Neuronal stem cell (in vitro differentiated cells): ENCODE results near the gene EFR3B.

Source experiments
- DNase-seq: peaks from one replicate; pipeline ENCODE4 v3.0.0-alpha.2; 2013; ENCODE audit warnings: low spot score
- H2AFZ ChIP-seq: one replicate; pipeline ENCODE4 v1.6.1; 2013; ENCODE audit warnings: mild to moderate bottlenecking, low read length, inconsistent platforms
- H2AK5ac ChIP-seq: 2 replicates; pipeline ENCODE4 v1.6.1; 2013; ENCODE audit warnings: low read depth, mild to moderate bottlenecking, inconsistent platforms, low read length, moderate library complexity, mixed read lengths
- H2BK120ac ChIP-seq: 2 replicates; pipeline ENCODE4 v1.6.1; 2013; ENCODE audit warnings: low read depth, mild to moderate bottlenecking, inconsistent platforms, low read length, moderate library complexity, mixed read lengths
- H2BK12ac ChIP-seq: one replicate; pipeline ENCODE4 v1.6.1; 2013; ENCODE audit warnings: low read length, inconsistent platforms
- H2BK15ac ChIP-seq: 2 replicates; pipeline ENCODE4 v1.6.1; 2013; ENCODE audit warnings: mild to moderate bottlenecking, low read length, inconsistent platforms, mixed read lengths
- H2BK5ac ChIP-seq: one replicate; pipeline ENCODE4 v1.6.1; 2013; ENCODE audit warnings: inconsistent platforms, mild to moderate bottlenecking, low read length, moderate library complexity
- H3K14ac ChIP-seq: one replicate; pipeline ENCODE4 v1.6.1; 2013; ENCODE audit warnings: low read length, inconsistent platforms
- H3K18ac ChIP-seq: 2 replicates; pipeline ENCODE4 v1.6.1; 2013; ENCODE audit warnings: low read length, inconsistent platforms
- H3K23ac ChIP-seq: 2 replicates; pipeline ENCODE4 v1.6.1; 2013; ENCODE audit warnings: low read depth, mild to moderate bottlenecking, mixed read lengths, low read length, inconsistent platforms; ENCODE audit not compliant: poor library complexity
- H3K27ac ChIP-seq: replicated peaks from 3 replicates; pipeline ENCODE4 v1.5.1; 2013; ENCODE audit warnings: low read length, inconsistent platforms
- H3K27me3 ChIP-seq, 3 experiments: 2 replicates each; pipeline ENCODE4 v1.6.1; 2013; ENCODE audit warnings: low read length in 3 of 3, mild to moderate bottlenecking in 2 of 3, inconsistent platforms in 1 of 3, low read depth in 1 of 3, mixed read lengths in 1 of 3, moderate library complexity in 1 of 3; ENCODE audit not compliant: control insufficient read depth in 3 of 3, insufficient read depth in 3 of 3
- H3K36me3 ChIP-seq, 2 donors: replicated peaks in 1 of 2; 2 replicates each; pipeline ENCODE4 v1.6.1; 2013; ENCODE audit warnings: low read length in 2 of 2; ENCODE audit not compliant: control insufficient read depth in 2 of 2, insufficient read depth in 2 of 2
- H3K4ac ChIP-seq: 2 replicates; pipeline ENCODE4 v1.6.1; 2013; ENCODE audit warnings: inconsistent platforms, mild to moderate bottlenecking, low read length, moderate library complexity
- H3K4me1 ChIP-seq, 2 donors: 1 replicate in 1 of 2; 2 replicates in 1 of 2; pipeline ENCODE4 v1.6.1; 2013; ENCODE audit warnings: low read length in 2 of 2, low read depth in 1 of 2; ENCODE audit not compliant: control insufficient read depth in 2 of 2, insufficient read depth in 1 of 2
- H3K4me2 ChIP-seq: one replicate; pipeline ENCODE4 v1.6.1; 2013; ENCODE audit warnings: mild to moderate bottlenecking, low read length, inconsistent platforms; ENCODE audit not compliant: insufficient read depth, poor library complexity, severe bottlenecking
- H3K4me3 ChIP-seq, 2 donors: 2 replicates each; pipeline ENCODE4 v1.5.1; 2013; ENCODE audit warnings: low read length in 2 of 2, mild to moderate bottlenecking in 2 of 2, inconsistent platforms in 1 of 2, moderate library complexity in 1 of 2
- H3K79me1 ChIP-seq: one replicate; pipeline ENCODE4 v1.6.1; 2013; ENCODE audit warnings: low read depth, mild to moderate bottlenecking, inconsistent platforms, low read length, moderate library complexity
- H3K9ac ChIP-seq: one replicate; pipeline ENCODE4 v1.6.1; 2013; ENCODE audit warnings: mild to moderate bottlenecking, low read depth, low read length, inconsistent platforms; ENCODE audit not compliant: poor library complexity
- H3K9me3 ChIP-seq, 2 donors: replicated peaks in 1 of 2; 2 replicates each; pipeline versions ENCODE3 to v1.6.1; 2013; ENCODE audit warnings: low read length in 2 of 2, mild to moderate bottlenecking in 2 of 2, inconsistent platforms in 1 of 2, low read depth in 1 of 2, mixed read lengths in 1 of 2, moderate library complexity in 1 of 2; ENCODE audit not compliant: control insufficient read depth in 2 of 2, insufficient read depth in 1 of 2
- H4K8ac ChIP-seq: one replicate; pipeline ENCODE4 v1.6.1; 2013; ENCODE audit warnings: low read depth, mild to moderate bottlenecking, inconsistent platforms, low read length, moderate library complexity
- H4K91ac ChIP-seq: one replicate; pipeline ENCODE4 v1.6.1; 2013; ENCODE audit warnings: low read length, low read depth, mild to moderate bottlenecking, inconsistent platforms; ENCODE audit not compliant: poor library complexity
- WGBS, 2 donors: extraction: QIAGEN DNeasy Blood & Tissue Kit; methylation state at CpG; one replicate each; pipeline ENCODE4 v1.1.7; 2013; ENCODE audit warnings: missing lambda C conversion rate in 2 of 2, mixed read lengths in 1 of 2; ENCODE audit not compliant: insufficient read length in 2 of 2, insufficient replicate concordance in 1 of 2; ENCODE audit errors: extremely low coverage in 2 of 2; 5-methylcytosine and 5-hydroxymethylcytosine counted together

Gene EFR3B

GRCh38 chr2:25089605-25090315 lies 47.9 kb downstream of the EFR3B start:
- no peaks in the 10 kb centered on the region for H3K27me3 ChIP-seq
- DNase-seq, result peak; percentile 56
- peak overlapping the region; percentile 73 for H2AK5ac ChIP-seq
- peak overlapping the region; percentile 41 for H3K4me2 ChIP-seq
- H3K14ac ChIP-seq, result no peak overlapping the region
- H2BK120ac ChIP-seq, result peak overlapping the region; percentile 69
- no peak overlapping the region for H2AFZ ChIP-seq
- no peak overlapping the region for H4K8ac ChIP-seq
- no peak overlapping the region for H2BK12ac ChIP-seq
- peaks cover 0 to 34% of the 10 kb centered on the region in 2 donors for H3K4me1 ChIP-seq
- peak overlapping the region; percentile 12 for H3K4ac ChIP-seq
- H2BK5ac ChIP-seq, result peak overlapping the region; percentile 88
- no peak overlapping the region for H3K9ac ChIP-seq
- H3K27ac ChIP-seq, result peak overlapping the region; percentile 73
- H3K4me3 ChIP-seq, result peak overlapping the region in 1 of 2 donors; percentile 8
- WGBS, 2 donors, result no CpG with 5 or more reads among the region's 11 CpGs
- H3K23ac ChIP-seq, result no peak overlapping the region
- H3K9me3 ChIP-seq, result peaks cover 0 to 2% of the 10 kb centered on the region in 2 donors
- H3K79me1 ChIP-seq, result peaks cover 7% of the 10 kb centered on the region
- peak overlapping the region; percentile 89 for H3K18ac ChIP-seq
- peak overlapping the region; percentile 77 for H4K91ac ChIP-seq
- H3K36me3 ChIP-seq, result peaks cover 11 to 28% of the 10 kb centered on the region in 2 donors
- H2BK15ac ChIP-seq, result no peak overlapping the region

DNA sequence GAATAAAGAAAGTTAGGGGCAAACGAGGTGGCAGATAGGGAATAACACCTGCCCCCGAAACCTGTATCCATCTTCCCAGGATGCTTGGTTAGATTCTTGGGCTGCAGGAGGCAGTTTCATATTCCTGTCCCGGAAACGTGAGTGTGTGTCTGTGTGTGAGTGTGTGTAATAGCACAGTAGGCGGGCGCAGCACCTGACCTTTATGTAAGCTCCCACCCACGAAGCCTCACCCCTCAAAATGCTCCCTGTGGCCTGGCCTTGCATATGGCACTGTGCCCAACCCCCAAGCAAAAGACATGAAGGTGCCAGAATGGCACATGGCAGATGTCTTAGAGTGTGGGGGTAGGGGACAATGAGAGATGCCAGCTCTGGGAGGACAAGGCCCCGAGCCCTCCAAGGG lies 48.9 kb downstream of the EFR3B start:
- Histone ChIP-seq H4K8ac (no peak overlapping the region), H2AFZ (no peak overlapping the region), H3K4me1 (peaks cover 0 to 34% of the 10 kb centered on the region in 2 donors), H3K18ac (peak overlapping the region; percentile 92), H3K14ac (no peak overlapping the region), H3K79me1 (peaks cover 7% of the 10 kb centered on the region), H3K27me3 (no peaks in the 10 kb centered on the region), H3K4me3 (no peak overlapping the region), H3K27ac (no peak overlapping the region), H3K4ac (no peak overlapping the region), H2AK5ac (peak overlapping the region; percentile 99), H2BK5ac (peak overlapping the region; percentile 75), H2BK15ac (peak overlapping the region; percentile 91), H2BK120ac (peak overlapping the region; percentile 77), H3K36me3 (peaks cover 11 to 37% of the 10 kb centered on the region in 2 donors), H4K91ac (peak overlapping the region; percentile 20), H3K4me2 (no peak overlapping the region), H2BK12ac (peak overlapping the region; percentile 100), H3K23ac (peak overlapping the region; percentile 8), H3K9ac (peak overlapping the region; percentile 57), H3K9me3 (peaks cover 0 to 2% of the 10 kb centered on the region in 2 donors)
- WGBS, 2 donors, result no CpG with 5 or more reads among the region's 8 CpGs
- no peak for DNase-seq

GRCh38 chr2:25091265-25091664 lies 49.4 kb downstream of the EFR3B start:
- H3K79me1 ChIP-seq, result peaks cover 7% of the 10 kb centered on the region
- peak overlapping the region; percentile 91 for H2BK15ac ChIP-seq
- peak overlapping the region; percentile 75 for H2BK5ac ChIP-seq
- H3K27ac ChIP-seq, result no peak overlapping the region
- peak overlapping the region; percentile 20 for H4K91ac ChIP-seq
- H4K8ac ChIP-seq, result no peak overlapping the region
- peak overlapping the region; percentile 19 for H3K4ac ChIP-seq
- no CpG with 5 or more reads among the region's 8 CpGs for WGBS, 2 donors
- peak overlapping the region; percentile 100 for H2BK12ac ChIP-seq
- no peaks in the 10 kb centered on the region for H3K27me3 ChIP-seq
- no peak overlapping the region for H3K23ac ChIP-seq
- H2AK5ac ChIP-seq, result peak overlapping the region; percentile 99
- H3K36me3 ChIP-seq, result peaks cover 11 to 40% of the 10 kb centered on the region in 2 donors
- H3K4me1 ChIP-seq, result peaks cover 0 to 34% of the 10 kb centered on the region in 2 donors
- H3K4me2 ChIP-seq, result no peak overlapping the region
- peak overlapping the region; percentile 77 for H2BK120ac ChIP-seq
- peak overlapping the region; percentile 72 for H3K14ac ChIP-seq
- peaks cover 0 to 2% of the 10 kb centered on the region in 2 donors for H3K9me3 ChIP-seq
- H3K18ac ChIP-seq, result peak overlapping the region; percentile 92
- H3K4me3 ChIP-seq, result no peak overlapping the region
- peak overlapping the region; percentile 57 for H3K9ac ChIP-seq
- H2AFZ ChIP-seq, result no peak overlapping the region
- no peak for DNase-seq

DNA sequence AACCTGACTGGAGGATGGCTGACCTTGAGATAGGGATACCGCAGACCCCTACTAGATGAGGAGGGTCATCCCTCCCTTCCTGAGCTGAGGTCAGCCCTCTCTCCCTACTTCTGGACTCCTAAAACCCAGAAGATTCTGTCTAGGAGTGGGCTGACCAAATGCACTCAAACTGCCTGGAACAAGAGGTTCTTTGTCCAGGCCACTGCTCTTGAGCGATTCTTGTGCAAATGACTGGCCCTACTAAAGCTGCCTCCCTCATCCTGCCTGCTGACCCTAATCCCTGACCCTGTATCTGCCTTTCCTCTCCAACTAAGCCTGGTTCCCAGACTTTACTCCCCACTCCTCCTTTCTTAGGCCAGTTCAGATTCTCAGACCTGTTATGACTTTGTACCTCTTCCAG lies 56.2 kb downstream of the EFR3B start:
- Histone ChIP-seq H3K36me3 (peaks cover 8 to 49% of the 10 kb centered on the region in 2 donors), H3K9ac (no peak overlapping the region), H3K79me1 (no peaks in the 10 kb centered on the region), H3K23ac (no peak overlapping the region), H3K4me2 (no peak overlapping the region), H2BK5ac (no peak overlapping the region), H3K4ac (no peak overlapping the region), H3K27me3 (no peaks in the 10 kb centered on the region), H3K18ac (no peak overlapping the region), H3K9me3 (peaks cover 3 to 7% of the 10 kb centered on the region in 2 donors), H3K4me3 (no peak overlapping the region), H3K14ac (no peak overlapping the region), H2BK15ac (no peak overlapping the region), H2BK12ac (no peak overlapping the region), H4K91ac (no peak overlapping the region), H2AFZ (no peak overlapping the region), H3K27ac (peak overlapping the region; percentile 39), H4K8ac (no peak overlapping the region), H2BK120ac (no peak overlapping the region), H2AK5ac (no peak overlapping the region), H3K4me1 (peaks cover 9 to 16% of the 10 kb centered on the region in 2 donors)
- no peak for DNase-seq
- no CpG with 5 or more reads among the region's 2 CpGs for WGBS, 2 donors
